ENCODE results near the gene SMIM9. TPM values are rescaled to one million over a fixed set of nuclear protein-coding genes. Genes with fewer than 3 reads are reported as not detected.

The SMIM9 gene
- total RNA-seq, 2 donors from 2014 or later, result not detected

GRCh38 chrX:154780968-154781367 lies 53.5 kb downstream of the SMIM9 start:
- Histone ChIP-seq H3K27ac (ENCODE audit: low read depth, low read length) (no peak overlapping the region), H3K27me3 (ENCODE audit: control insufficient read depth, insufficient read depth, low read length, poor library complexity, severe bottlenecking) (no peaks in the 10 kb centered on the region), H3K4me3 (ENCODE audit: low read length) (no peak overlapping the region), H3K36me3 (ENCODE audit: control insufficient read depth, insufficient read depth, low read length) (peaks cover 18% of the 10 kb centered on the region), H3K9ac (ENCODE audit: extremely low read depth, low read length, poor library complexity, severe bottlenecking) (no peak overlapping the region), H3K4me1 (ENCODE audit: control insufficient read depth, insufficient read depth, low read length) (peaks cover 4% of the 10 kb centered on the region), H3K9me3 (ENCODE audit: control insufficient read depth, low read length) (no peaks in the 10 kb centered on the region)
- Mint-ChIP-seq H3K27ac (no peak overlapping the region), H3K36me3 (ENCODE audit: low read depth) (peaks cover 29% of the 10 kb centered on the region), H3K27me3 (ENCODE audit: insufficient read depth) (no peaks in the 10 kb centered on the region), H3K4me1 (peaks cover 9% of the 10 kb centered on the region), H3K4me3 (no peak overlapping the region), H3K9me3 (peaks cover 79% of the 10 kb centered on the region)
- no peak for TF ChIP-seq CTCF (conservative IDR thresholded peaks at IDR 0.05)
- DNase-seq, result no peak
- 98 to 100% methylated on average over 1 to 5 of the region's 9 CpGs for WGBS, 2 experiments (ENCODE audit: insufficient coverage in 1 of 2, insufficient read length in 1 of 2)

GRCh38 chrX:154779261-154779660 lies 55.2 kb downstream of the SMIM9 start:
- Histone ChIP-seq H3K9ac (ENCODE audit: extremely low read depth, low read length, poor library complexity, severe bottlenecking) (no peak overlapping the region), H3K27ac (ENCODE audit: low read depth, low read length) (no peak overlapping the region), H3K4me3 (ENCODE audit: low read length) (no peak overlapping the region), H3K9me3 (ENCODE audit: control insufficient read depth, low read length) (no peaks in the 10 kb centered on the region), H3K36me3 (ENCODE audit: control insufficient read depth, insufficient read depth, low read length) (peaks cover 36% of the 10 kb centered on the region), H3K4me1 (ENCODE audit: control insufficient read depth, insufficient read depth, low read length) (no peaks in the 10 kb centered on the region), H3K27me3 (ENCODE audit: control insufficient read depth, insufficient read depth, low read length, poor library complexity, severe bottlenecking) (no peaks in the 10 kb centered on the region)
- WGBS, 2 experiments (ENCODE audit: insufficient coverage in 1 of 2, insufficient read length in 1 of 2), result 80 to 95% methylated on average over 2 to 4 of the region's 4 CpGs
- H3K4me1 Mint-ChIP-seq, result peaks cover 6% of the 10 kb centered on the region
- DNase-seq, result no peak
- H3K9me3 Mint-ChIP-seq, result peaks cover 81% of the 10 kb centered on the region
- H3K27ac Mint-ChIP-seq, result no peak overlapping the region
- no peaks in the 10 kb centered on the region for H3K27me3 Mint-ChIP-seq (ENCODE audit: insufficient read depth)
- H3K4me3 Mint-ChIP-seq, result no peak overlapping the region
- peaks cover 43% of the 10 kb centered on the region for H3K36me3 Mint-ChIP-seq (ENCODE audit: low read depth)
- no peak for TF ChIP-seq CTCF (conservative IDR thresholded peaks at IDR 0.05)

GRCh38 chrX:154776753-154777152 lies 57.7 kb downstream of the SMIM9 start:
- Histone ChIP-seq H3K9ac (ENCODE audit: extremely low read depth, low read length, poor library complexity, severe bottlenecking) (no peak overlapping the region), H3K4me3 (ENCODE audit: low read length) (no peak overlapping the region), H3K27ac (ENCODE audit: low read depth, low read length) (no peak overlapping the region), H3K27me3 (ENCODE audit: control insufficient read depth, insufficient read depth, low read length, poor library complexity, severe bottlenecking) (no peaks in the 10 kb centered on the region), H3K36me3 (ENCODE audit: control insufficient read depth, insufficient read depth, low read length) (peaks cover 53% of the 10 kb centered on the region), H3K4me1 (ENCODE audit: control insufficient read depth, insufficient read depth, low read length) (no peaks in the 10 kb centered on the region), H3K9me3 (ENCODE audit: control insufficient read depth, low read length) (peaks cover 7% of the 10 kb centered on the region)
- peaks cover 80% of the 10 kb centered on the region for H3K9me3 Mint-ChIP-seq
- WGBS, 2 experiments (ENCODE audit: insufficient coverage in 1 of 2, insufficient read length in 1 of 2), result 91% methylated on average over 2 of the region's 2 CpGs; no CpG with 5 or more reads in 1 of the 2 experiments
- H3K27me3 Mint-ChIP-seq (ENCODE audit: insufficient read depth), result no peaks in the 10 kb centered on the region
- H3K36me3 Mint-ChIP-seq (ENCODE audit: low read depth), result peaks cover 61% of the 10 kb centered on the region
- no peaks in the 10 kb centered on the region for H3K4me1 Mint-ChIP-seq
- TF ChIP-seq CTCF (conservative IDR thresholded peaks at IDR 0.05), result no peak
- no peak for DNase-seq
- no peak overlapping the region for H3K4me3 Mint-ChIP-seq
- no peak overlapping the region for H3K27ac Mint-ChIP-seq
